HG03175 (cell line): Measurements from ENCODE around the gene DIP2B.

Source experiments
- ATAC-seq: cut with Tn5 transposase; IDR thresholded peaks from one replicate; pipeline ENCODE4 v1.9.1; 2021; ENCODE audit warnings: mild to moderate bottlenecking, moderate library complexity; ENCODE audit not compliant: unreplicated experiment

The DIP2B gene

GRCh38 chr12:50628394-50628793 is 123.6 kb downstream of the DIP2B start:
- ATAC-seq: no peak

GRCh38 chr12:50633955-50634354 is 129.2 kb downstream of the DIP2B start:
- no peak for ATAC-seq

GRCh38 chr12:50634379-50634778 is 129.6 kb downstream of the DIP2B start:
- ATAC-seq: no peak

- ATAC-seq: no peak
Measured at GRCh38 chr12:50635364-50635763, 130.6 kb downstream of the DIP2B start.

GRCh38 chr12:50635857-50636256 is 131.1 kb downstream of the DIP2B start:
- ATAC-seq: no peak

GRCh38 chr12:50636505-50636904 is 131.7 kb downstream of the DIP2B start:
- no peak for ATAC-seq

- no peak for ATAC-seq
Measured at GRCh38 chr12:50637870-50638481, 133.2 kb downstream of the DIP2B start.

- no peak for ATAC-seq
Measured at GRCh38 chr12:50638482-50638880, 133.7 kb downstream of the DIP2B start.

GRCh38 chr12:50639721-50640120 is 134.9 kb downstream of the DIP2B start:
- ATAC-seq: no peak

- ATAC-seq: no peak
Measured at GRCh38 chr12:50640321-50640939, 135.6 kb downstream of the DIP2B start.

- ATAC-seq: no peak
Measured at GRCh38 chr12:50641566-50641965, 136.8 kb downstream of the DIP2B start.

GRCh38 chr12:50642035-50642451 is 137.3 kb downstream of the DIP2B start:
- no peak for ATAC-seq

GRCh38 chr12:50642761-50643160 is 138.0 kb downstream of the DIP2B start:
- ATAC-seq: no peak

- ATAC-seq: no peak
Measured at GRCh38 chr12:50647031-50647430, 142.2 kb downstream of the DIP2B start.

- no peak for ATAC-seq
Measured at GRCh38 chr12:50647479-50647878, 142.7 kb downstream of the DIP2B start.

- ATAC-seq: no peak
Measured at GRCh38 chr12:50650285-50650684, 145.5 kb downstream of the DIP2B start.

- ATAC-seq: no peak
Measured at GRCh38 chr12:50655374-50655921, 150.7 kb downstream of the DIP2B start.

- no peak for ATAC-seq
Measured at GRCh38 chr12:50659260-50659659, 154.5 kb downstream of the DIP2B start.

- no peak for ATAC-seq
Measured at GRCh38 chr12:50659690-50660424, 155.1 kb downstream of the DIP2B start.

- ATAC-seq: no peak
Measured at GRCh38 chr12:50660425-50660822, 155.6 kb downstream of the DIP2B start.

- ATAC-seq: no peak
Measured at GRCh38 chr12:50661300-50662115, 156.7 kb downstream of the DIP2B start.
